HEK293 (cell line): ENCODE data around the gene NELFB.
"Not testable (repeated sequence)": the region's sequence is repeated elsewhere in the genome, so short reads cannot be mapped to it uniquely, and the experiment has no call there.

ENCODE experiments used
- CTCF ChIA-PET: fragments of 350-600 bp; formaldehyde crosslinking; extraction: SDS; loops from one replicate; lab custom pipeline; 2021; ENCODE audit warnings: antibody characterized with exemption; lab: Yijun Ruan, JAX
- POLR2A ChIA-PET: fragments of 300-600 bp; formaldehyde crosslinking; extraction: SDS; loops from one replicate; lab custom pipeline; 2020; ENCODE audit warnings: antibody characterized with exemption, inconsistent platforms; lab: Yijun Ruan, JAX
- H3K27ac ChIP-seq: fragments of 200-500 bp; sonication (Bioruptor generic); 2 replicates; pipeline ENCODE4 v1.5.1; 2014; ENCODE audit warnings: low read depth, low read length, control low read depth, inconsistent platforms; ENCODE audit errors: extremely low read depth
- H3K36me3 ChIP-seq, 2 experiments: fragments of 200-500 bp in 1 of 2; sonication (Bioruptor generic) in 1 of 2; 1 replicate in 1 of 2; 2 replicates in 1 of 2; pipeline ENCODE4 v1.5.1; 2014 to 2017; ENCODE audit warnings: inconsistent platforms in 2 of 2, low read length in 2 of 2; ENCODE audit not compliant: control insufficient read depth in 2 of 2, insufficient read depth in 1 of 2
- H3K4me1 ChIP-seq: fragments of 200-500 bp; sonication (Bioruptor generic); 2 replicates; pipeline ENCODE4 v1.5.1; 2014; ENCODE audit warnings: mild to moderate bottlenecking, low read length, inconsistent platforms; ENCODE audit not compliant: control insufficient read depth, insufficient read depth
- H3K4me3 ChIP-seq: 2 replicates; pipeline ENCODE4 v1.5.1; 2011; ENCODE audit warnings: low read depth, mild to moderate bottlenecking, control low read depth, low read length, moderate library complexity
- H3K9me3 ChIP-seq: fragments of 200-500 bp; sonication (Bioruptor generic); 2 replicates; pipeline ENCODE4 v1.5.1; 2014; ENCODE audit warnings: low read depth, low read length, inconsistent platforms; ENCODE audit not compliant: control insufficient read depth, insufficient read depth
- HOXD13 ChIP-seq: sonication (generic); formaldehyde crosslinking; IDR thresholded peaks from 2 replicates; pipeline ENCODE4 v1.8.0; 2022; ENCODE audit warnings: missing genetic modification reagents, borderline replicate concordance
- KLF7 ChIP-seq: fragments of 450-650 bp; formaldehyde crosslinking; IDR thresholded peaks from 2 replicates; pipeline ENCODE4 v1.5.1; 2016; ENCODE audit warnings: missing biosample characterization, missing genetic modification characterization, borderline replicate concordance
- KLF9 ChIP-seq: fragments of 450-650 bp; formaldehyde crosslinking; IDR thresholded peaks from 2 replicates; pipeline ENCODE4 v1.5.1; 2016; ENCODE audit warnings: missing biosample characterization, missing genetic modification characterization, low read depth
- OVOL3 ChIP-seq: fragments of 450-650 bp; formaldehyde crosslinking; IDR thresholded peaks from 2 replicates; pipeline ENCODE4 v1.5.1; 2016; ENCODE audit warnings: missing biosample characterization, missing genetic modification characterization
- RBAK ChIP-seq: fragments of 450-650 bp; formaldehyde crosslinking; IDR thresholded peaks from 2 replicates; pipeline ENCODE4 v1.5.1; 2016; ENCODE audit warnings: missing biosample characterization, missing genetic modification characterization
- SP2 ChIP-seq: fragments of 450-650 bp; formaldehyde crosslinking; IDR thresholded peaks from 2 replicates; pipeline ENCODE4 v1.5.1; 2016; ENCODE audit warnings: missing biosample characterization, missing genetic modification characterization
- ZBTB6 ChIP-seq: fragments of 450-650 bp; formaldehyde crosslinking; IDR thresholded peaks from 2 replicates; pipeline ENCODE4 v1.5.1; 2017; ENCODE audit warnings: missing biosample characterization, missing genetic modification characterization
- ZNF394 ChIP-seq: fragments of 450-650 bp; formaldehyde crosslinking; IDR thresholded peaks from 2 replicates; pipeline ENCODE4 v1.5.1; 2016; ENCODE audit warnings: missing biosample characterization, missing genetic modification characterization, mild to moderate bottlenecking, moderate library complexity, borderline replicate concordance
- ZNF449 ChIP-seq: fragments of 450-650 bp; formaldehyde crosslinking; IDR thresholded peaks from 2 replicates; pipeline ENCODE4 v1.5.1; 2017; ENCODE audit warnings: missing biosample characterization, mild to moderate bottlenecking, missing genetic modification characterization, moderate library complexity
- ZNF549 ChIP-seq: fragments of 450-650 bp; IDR thresholded peaks from 2 replicates; pipeline ENCODE4 v1.5.1; 2018; ENCODE audit warnings: missing biosample characterization, missing genetic modification characterization, mild to moderate bottlenecking, inconsistent platforms, moderate library complexity
- ZNF560 ChIP-seq: fragments of 450-650 bp; formaldehyde crosslinking; IDR thresholded peaks from 2 replicates; pipeline ENCODE4 v1.5.1; 2017; ENCODE audit warnings: missing biosample characterization, missing genetic modification characterization, borderline replicate concordance
- ZNF596 ChIP-seq: fragments of 450-650 bp; IDR thresholded peaks from 2 replicates; pipeline ENCODE4 v1.5.0; 2018; ENCODE audit warnings: missing biosample characterization, mild to moderate bottlenecking, missing genetic modification characterization, moderate library complexity
- ZNF610 ChIP-seq: fragments of 450-650 bp; formaldehyde crosslinking; IDR thresholded peaks from 2 replicates; pipeline ENCODE4 v1.5.1; 2016; ENCODE audit warnings: missing biosample characterization, missing genetic modification characterization, borderline replicate concordance
- ZNF629 ChIP-seq: fragments of 450-650 bp; formaldehyde crosslinking; IDR thresholded peaks from 2 replicates; pipeline ENCODE4 v1.5.1; 2017; ENCODE audit warnings: missing biosample characterization, missing genetic modification characterization
- ZNF660 ChIP-seq: fragments of 450-650 bp; IDR thresholded peaks from 2 replicates; pipeline ENCODE4 v1.5.1; 2018; ENCODE audit warnings: missing biosample characterization, mild to moderate bottlenecking, missing genetic modification characterization
- ZNF707 ChIP-seq: fragments of 450-650 bp; formaldehyde crosslinking; IDR thresholded peaks from 2 replicates; pipeline ENCODE4 v1.5.1; 2016; ENCODE audit warnings: missing biosample characterization, missing genetic modification characterization
- ZNF785 ChIP-seq: fragments of 450-650 bp; formaldehyde crosslinking; IDR thresholded peaks from 2 replicates; pipeline ENCODE4 v1.5.1; 2016; ENCODE audit warnings: missing biosample characterization, missing genetic modification characterization
- ZSCAN5A ChIP-seq: fragments of 450-650 bp; formaldehyde crosslinking; IDR thresholded peaks from 2 replicates; pipeline ENCODE4 v1.5.1; 2016; ENCODE audit warnings: missing biosample characterization, missing genetic modification characterization
- TF ChIP-seq, protein P1 (sequence below): fragments of 450-650 bp; formaldehyde crosslinking; conservative IDR thresholded peaks from 2 replicates; pipeline ENCODE4 v1.5.1; 2016; ENCODE audit warnings: low read depth, missing biosample characterization, missing genetic modification characterization

The NELFB gene

GRCh38 chr9:137237759-137238726 is 17.1 kb upstream of the NELFB start (continued):
- no peak for TF ChIP-seq ZNF785
- peak; percentile 65 for TF ChIP-seq SP2
- TF ChIP-seq ZNF449 (tag by site-specific recombination), result peak; percentile 81

GRCh38 chr9:137239541-137240200 is 15.5 kb upstream of the NELFB start:
- peak overlapping the region; percentile 68 for H3K4me3 ChIP-seq
- not testable (repeated sequence) for H3K9me3 ChIP-seq, H3K4me1 ChIP-seq
- peaks cover 0 to 32% of the 10 kb centered on the region in 2 experiments; a peak in 1 of 3 replicates for H3K36me3 ChIP-seq
- POLR2A ChIA-PET, result interaction anchor here (0.7 to 11.5 kb wide), 29 partner anchors 14 to 449 kb away, joined by 3 to 336 read pairs (median 9); partner anchors contain the start of genes ANAPC2, CYSRT1, EXD3 and FUT7
- TF ChIP-seq ZBTB6 (tag by site-specific recombination) (peak; percentile 30; the same call in 1 of the 2 replicates), KLF7 (tag by site-specific recombination) (0 out of 2 replicates have a peak, but pooled peaks have one; percentile 11)
- CTCF ChIA-PET, result interaction anchor here (0.6 to 1.7 kb wide), 11 partner anchors 9 to 287 kb away, joined by 3 to 11 read pairs (median 3); partner anchors contain the start of genes NELFB and RNF224
- H3K27ac ChIP-seq, result peak overlapping the region; percentile 93

DNA sequence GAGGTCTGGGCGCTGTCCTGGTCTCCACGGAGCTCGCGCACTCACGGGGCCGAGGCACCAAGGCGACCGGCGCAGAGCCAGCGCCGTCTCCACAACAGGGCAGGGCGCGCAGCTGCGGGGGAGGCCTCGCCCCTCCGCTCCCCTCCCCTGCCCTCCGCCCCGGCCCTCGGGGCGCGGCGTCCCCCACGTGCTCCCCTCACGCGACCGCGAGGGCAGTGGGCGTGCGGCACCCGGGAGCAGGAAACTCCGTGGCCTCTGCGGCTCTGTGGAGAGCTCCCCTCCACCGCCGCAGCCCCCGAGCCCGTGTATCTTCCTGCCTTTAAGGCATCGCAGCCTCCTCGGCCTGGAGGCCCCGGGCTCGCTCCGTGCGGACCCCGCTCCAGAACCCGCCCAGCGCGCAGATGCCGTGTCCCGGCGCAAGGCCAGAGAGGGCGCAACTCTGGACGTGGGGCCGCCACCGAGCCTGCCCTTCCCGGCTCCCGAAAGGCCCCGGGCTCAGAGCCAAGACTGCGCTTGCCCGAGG is 14.7 kb upstream of the NELFB start:
- no peaks in the 10 kb centered on the region for H3K9me3 ChIP-seq
- H3K36me3 ChIP-seq, result peaks cover 0 to 32% of the 10 kb centered on the region in 2 experiments; a peak in 1 of 3 replicates
- H3K4me3 ChIP-seq, result peak overlapping the region; percentile 68
- peak overlapping the region; percentile 93 for H3K27ac ChIP-seq
- ChIA-PET POLR2A (interaction anchor here (0.6 to 11.5 kb wide), 81 partner anchors 13 to 463 kb away, joined by 3 to 336 read pairs (median 5); partner anchors contain the start of genes ANAPC2, ARRDC1, CLIC3 and CYSRT1), CTCF (interaction anchor here (0.6 to 1.7 kb wide), 12 partner anchors 8 to 286 kb away, joined by 3 to 11 read pairs (median 3); partner anchors contain the start of genes CYSRT1, LRRC26, NELFB and NPDC1)
- H3K4me1 ChIP-seq, result peaks cover 6% of the 10 kb centered on the region; the same call in 1 of the 2 replicates
- TF ChIP-seq ZNF660 (tag by site-specific recombination) (peak; percentile 93), ZNF707 (tag by site-specific recombination) (peak; percentile 40; the same call in 1 of the 2 replicates), ZNF394 (tag by site-specific recombination) (peak; percentile 40; the same call in 1 of the 2 replicates), ZNF596 (tag by site-specific recombination) (0 out of 2 replicates have a peak, but pooled peaks have one; percentile 64), ZSCAN5A (tag by site-specific recombination) (peak; percentile 99), ZNF610 (tag by site-specific recombination) (peak; percentile 84), ZNF549 (no peak), RBAK (tag by site-specific recombination) (no peak), KLF9 (tag by site-specific recombination) (peak; percentile 83), ZNF629 (tag by site-specific recombination) (no peak), ZNF560 (no peak), OVOL3 (0 out of 2 replicates have a peak, but pooled peaks have one; percentile 44), HOXD13 (CRISPR knock-in tag) (no peak)
- TF ChIP-seq, protein P1, sequence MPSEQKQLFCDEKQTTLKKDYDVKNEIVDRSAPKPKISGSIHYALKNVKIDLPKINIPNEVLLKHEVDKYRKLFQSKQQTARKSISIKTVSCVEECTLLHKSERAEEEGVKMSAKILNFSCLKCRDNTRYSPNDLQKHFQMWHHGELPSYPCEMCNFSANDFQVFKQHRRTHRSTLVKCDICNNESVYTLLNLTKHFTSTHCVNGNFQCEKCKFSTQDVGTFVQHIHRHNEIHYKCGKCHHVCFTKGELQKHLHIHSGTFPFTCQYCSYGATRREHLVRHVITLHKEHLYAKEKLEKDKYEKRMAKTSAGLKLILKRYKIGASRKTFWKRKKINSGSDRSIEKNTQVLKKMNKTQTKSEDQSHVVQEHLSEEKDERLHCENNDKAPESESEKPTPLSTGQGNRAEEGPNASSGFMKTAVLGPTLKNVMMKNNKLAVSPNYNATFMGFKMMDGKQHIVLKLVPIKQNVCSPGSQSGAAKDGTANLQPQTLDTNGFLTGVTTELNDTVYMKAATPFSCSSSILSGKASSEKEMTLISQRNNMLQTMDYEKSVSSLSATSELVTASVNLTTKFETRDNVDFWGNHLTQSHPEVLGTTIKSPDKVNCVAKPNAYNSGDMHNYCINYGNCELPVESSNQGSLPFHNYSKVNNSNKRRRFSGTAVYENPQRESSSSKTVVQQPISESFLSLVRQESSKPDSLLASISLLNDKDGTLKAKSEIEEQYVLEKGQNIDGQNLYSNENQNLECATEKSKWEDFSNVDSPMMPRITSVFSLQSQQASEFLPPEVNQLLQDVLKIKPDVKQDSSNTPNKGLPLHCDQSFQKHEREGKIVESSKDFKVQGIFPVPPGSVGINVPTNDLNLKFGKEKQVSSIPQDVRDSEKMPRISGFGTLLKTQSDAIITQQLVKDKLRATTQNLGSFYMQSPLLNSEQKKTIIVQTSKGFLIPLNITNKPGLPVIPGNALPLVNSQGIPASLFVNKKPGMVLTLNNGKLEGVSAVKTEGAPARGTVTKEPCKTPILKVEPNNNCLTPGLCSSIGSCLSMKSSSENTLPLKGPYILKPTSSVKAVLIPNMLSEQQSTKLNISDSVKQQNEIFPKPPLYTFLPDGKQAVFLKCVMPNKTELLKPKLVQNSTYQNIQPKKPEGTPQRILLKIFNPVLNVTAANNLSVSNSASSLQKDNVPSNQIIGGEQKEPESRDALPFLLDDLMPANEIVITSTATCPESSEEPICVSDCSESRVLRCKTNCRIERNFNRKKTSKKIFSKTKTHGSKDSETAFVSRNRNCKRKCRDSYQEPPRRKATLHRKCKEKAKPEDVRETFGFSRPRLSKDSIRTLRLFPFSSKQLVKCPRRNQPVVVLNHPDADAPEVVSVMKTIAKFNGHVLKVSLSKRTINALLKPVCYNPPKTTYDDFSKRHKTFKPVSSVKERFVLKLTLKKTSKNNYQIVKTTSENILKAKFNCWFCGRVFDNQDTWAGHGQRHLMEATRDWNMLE (tag by site-specific recombination), result no peak
